GM12878 (cell line): ENCODE measurements around the gene NKIRAS2. TPM values are rescaled to one million over a fixed set of nuclear protein-coding genes. Genes with fewer than 3 reads are reported as not detected.

Experiments
- ATAC-seq: fragments of 200-7000 bp; cut with Tn5 transposase; 3 replicates; pipeline ENCODE4 v1.9.1; 2020; ENCODE audit warnings: mild to moderate bottlenecking, moderate library complexity
- BruUV-seq: library from RNA; stranded (reverse); fragments of 400-500 nt; replicated peaks from 2 replicates; lab custom pipeline; 2021; lab: Mats Ljungman, UMichigan
- CTCF ChIA-PET: fragments of 300-600 bp; sonication (Branson Sonifier 250); formaldehyde crosslinking; extraction: SDS; loops from one replicate; lab custom pipeline; 2021; ENCODE audit warnings: inconsistent platforms; lab: Yijun Ruan, JAX
- POLR2A ChIA-PET: fragments of 350-600 bp; formaldehyde crosslinking; extraction: SDS; loops from one replicate; lab custom pipeline; 2021; ENCODE audit warnings: inconsistent platforms; lab: Charles Lee
- RAD21 ChIA-PET: fragments of 300-600 bp; sonication (Branson Sonifier 250); formaldehyde crosslinking; loops from one replicate; lab custom pipeline; 2023; ENCODE audit warnings: antibody characterized with exemption; ENCODE audit not compliant: unreplicated experiment; lab: Charles Lee
- SMC1A ChIA-PET: fragments of 300-600 bp; sonication (Branson Sonifier 250); formaldehyde crosslinking; loops from one replicate; lab custom pipeline; 2023; ENCODE audit not compliant: unreplicated experiment, uncharacterized antibody; lab: Charles Lee
- DNase-seq: peaks from one replicate; pipeline ENCODE4 v3.0.0-alpha.2; 2011; ENCODE audit warnings: low read depth, low spot score
- FAIRE-seq: peaks from 3 replicates; lab custom pipeline; 2011; peaks lifted over from hg19 to GRCh38; lab: Jason Lieb, UNC
- H2AFZ ChIP-seq: 2 replicates; pipeline ENCODE4 v1.6.0; 2011; ENCODE audit warnings: low read depth, low read length, control low read depth; ENCODE audit not compliant: control insufficient read depth
- H3K27ac ChIP-seq: 2 replicates; pipeline ENCODE4 v1.5.1; 2011; ENCODE audit warnings: control low read depth; ENCODE audit not compliant: control insufficient read depth, insufficient read depth
- H3K27me3 ChIP-seq, 2 experiments: replicated peaks in 1 of 2; 2 replicates each; pipeline versions ENCODE4 v1.6.0 to v1.6.1; 2011; ENCODE audit warnings: low read length in 1 of 2; ENCODE audit not compliant: control insufficient read depth in 2 of 2, insufficient read depth in 2 of 2
- H3K36me3 ChIP-seq, 2 experiments: 2 replicates each; pipeline ENCODE4 v1.5.1; 2011; ENCODE audit warnings: low read length in 1 of 2; ENCODE audit not compliant: control insufficient read depth in 2 of 2, insufficient read depth in 2 of 2
- H3K4me1 ChIP-seq: 2 replicates; pipeline ENCODE4 v1.6.1; 2011; ENCODE audit warnings: mild to moderate bottlenecking, low read length, moderate library complexity, mixed read lengths; ENCODE audit not compliant: control insufficient read depth, insufficient read depth
- H3K4me2 ChIP-seq: 2 replicates; pipeline ENCODE4 v1.6.0; 2011; ENCODE audit warnings: control low read depth; ENCODE audit not compliant: control insufficient read depth, insufficient read depth
- H3K4me3 ChIP-seq: fragments of 200-600 bp; sonication (generic); 2 replicates; pipeline ENCODE4 v1.5.1; 2016
- H3K79me2 ChIP-seq: 2 replicates; pipeline ENCODE4 v1.6.0; 2011; ENCODE audit warnings: low read length; ENCODE audit not compliant: control insufficient read depth, insufficient read depth
- H3K9ac ChIP-seq: 2 replicates; pipeline ENCODE4 v1.8.0; 2011; ENCODE audit warnings: low read length, control low read depth, mixed read lengths; ENCODE audit not compliant: control insufficient read depth, insufficient read depth
- H3K9me3 ChIP-seq: replicated peaks from 3 replicates; pipeline ENCODE4 v1.5.1; 2011; ENCODE audit warnings: mild to moderate bottlenecking, low read length; ENCODE audit not compliant: control insufficient read depth, insufficient read depth
- H4K20me1 ChIP-seq: 2 replicates; pipeline ENCODE4 v1.6.0; 2011; ENCODE audit not compliant: control insufficient read depth, insufficient read depth
- ATF2 ChIP-seq: IDR thresholded peaks from 2 replicates; pipeline ENCODE4 v1.6.1; 2012; ENCODE audit warnings: low read length, inconsistent platforms
- MYC ChIP-seq: IDR thresholded peaks from 2 replicates; pipeline ENCODE4 v1.6.1; 2011; ENCODE audit warnings: mild to moderate bottlenecking, low read length, moderate library complexity, inconsistent platforms; ENCODE audit not compliant: insufficient read depth, insufficient replicate concordance, insufficient read length, severe bottlenecking
- NKRF ChIP-seq: fragments of 450-650 bp; conservative IDR thresholded peaks from 2 replicates; pipeline ENCODE4 v1.6.1; 2017; ENCODE audit warnings: mild to moderate bottlenecking, moderate library complexity
- PBX3 ChIP-seq: IDR thresholded peaks from 2 replicates; pipeline ENCODE4 v1.6.1; 2011; ENCODE audit warnings: mild to moderate bottlenecking, low read depth, low read length, moderate library complexity; ENCODE audit not compliant: insufficient replicate concordance
- SIN3A ChIP-seq: IDR thresholded peaks from 2 replicates; pipeline ENCODE4 v1.6.1; 2012; ENCODE audit warnings: low read depth, low read length, improper control_type of control experiment
- SKIL ChIP-seq: fragments of 450-650 bp; IDR thresholded peaks from 2 replicates; pipeline ENCODE4 v1.6.1; 2017; ENCODE audit warnings: mild to moderate bottlenecking, low read depth, inconsistent platforms; ENCODE audit not compliant: poor library complexity, severe bottlenecking
- SREBF1 ChIP-seq: IDR thresholded peaks from 2 replicates; pipeline ENCODE4 v1.6.1; 2012; ENCODE audit warnings: mild to moderate bottlenecking, low read length
- TBL1XR1 ChIP-seq: IDR thresholded peaks from 2 replicates; pipeline ENCODE4 v1.6.1; 2012; ENCODE audit warnings: low read depth, low read length, improper control_type of control experiment
- ZSCAN29 ChIP-seq: fragments of 450-650 bp; IDR thresholded peaks from 2 replicates; pipeline ENCODE4 v1.6.1; 2017; ENCODE audit warnings: mild to moderate bottlenecking, moderate library complexity
- WGBS: methylation state at CpG from one replicate; pipeline ENCODE4 v1.1.6; 2016; ENCODE audit warnings: low lambda C conversion rate; ENCODE audit not compliant: insufficient replicate concordance, insufficient coverage; ENCODE audit errors: missing lambda C conversion rate; 5-methylcytosine and 5-hydroxymethylcytosine counted together
- in situ Hi-C: fragments of 300-500 bp; cut with MboI; formaldehyde crosslinking; loops from 9 replicates; pipeline ENCODE4 v1.14.3; 2018; ENCODE audit warnings: mixed read lengths
- intact Hi-C: fragments of 100-400 bp; cut with micrococcal nuclease; formaldehyde crosslinking; loops from one replicate; pipeline ENCODE4 v1.14.2; 2022; ENCODE audit not compliant: unreplicated experiment
- polyA plus RNA-seq, 11 experiments: library from polyadenylated mRNA; depleted of rRNA in 4 of 11; unstranded in 6 of 11; stranded (reverse) in 5 of 11; fragments of >200 nt; fragmentation: Nextera tagmentation in 4 of 11; fragmentation: Illumina TruSeq in 1 of 11; extraction: Ambion mirVana in 4 of 11; extraction: Trizol in 1 of 11; gene quantifications; 1 replicate in 1 of 11; 2 replicates in 10 of 11; pipeline versions ENCODE4 v1.2.1 to v1.2.3, GENCODE V29; 2011 to 2016; ENCODE audit warnings: inconsistent platforms in 2 of 11, missing spikeins in 2 of 11, low read depth in 1 of 11
- total RNA-seq, 4 experiments: library from RNA; depleted of rRNA in 3 of 4; stranded (reverse); fragments of >200 nt in 3 of 4; fragmentation: Illumina TruSeq in 1 of 4; extraction: Trizol in 1 of 4; gene quantifications; 2 replicates each; pipeline versions ENCODE4 v1.2.1 to v1.2.3, GENCODE V29; 2013 to 2021

Gene NKIRAS2
- total and polyA plus RNA-seq, 10 of the 15 experiments (the other 5 are each of a cell fraction or from before 2014, with no cell fraction given), result 6.4 to 49.7 (median 27.2) TPM

- H3K27ac ChIP-seq, result no peak overlapping the region
- no peaks in the 10 kb centered on the region for H3K79me2 ChIP-seq
- H4K20me1 ChIP-seq, result no peaks in the 10 kb centered on the region
- no peak overlapping the region for H2AFZ ChIP-seq
- FAIRE-seq, result no peak
- H3K4me1 ChIP-seq, result peaks cover 8% of the 10 kb centered on the region; the same call in 1 of the 2 replicates
- in situ Hi-C loops, result no loop called here
- ChIA-PET RAD21 (no interaction called here), SMC1A (interaction anchor here (1.7 kb wide), 1 partner anchor 73 kb away, joined by 4 read pairs; no protein-coding TSS in a partner anchor), CTCF (interaction anchor here (2.0 kb wide), 1 partner anchor 23 kb away, joined by 6 read pairs; no protein-coding TSS in a partner anchor)
- H3K4me3 ChIP-seq, result no peak overlapping the region
- WGBS, result 51% methylated on average over 20 of the region's 20 CpGs
- DNase-seq, result no peak
- BruUV-seq, result no TSS peak
- H3K36me3 ChIP-seq, result no peaks in the 10 kb centered on the region
- H3K4me2 ChIP-seq, result no peak overlapping the region
- no peak for TF ChIP-seq PBX3
- no peak for TF ChIP-seq ZSCAN29
- TF ChIP-seq SIN3A, result no peak
- TF ChIP-seq SKIL, result no peak
- TF ChIP-seq TBL1XR1, result no peak
- TF ChIP-seq MYC, result no peak
- TF ChIP-seq ATF2, result no peak
- no peak for TF ChIP-seq NKRF
- TF ChIP-seq SREBF1, result no peak
- TF ChIP-seq, all 136 proteins: peak for 0
- Histone ChIP-seq H3K9ac (no peak overlapping the region), H3K27me3 (no peaks in the 10 kb centered on the region), H3K9me3 (no peaks in the 10 kb centered on the region)
- ATAC-seq, result no peak
- POLR2A ChIA-PET, result no interaction called here
- intact Hi-C loops, result no loop called here
Observed at GRCh38 chr17:42042598-42043319, 22.9 kb downstream of the NKIRAS2 start.
